A549 (cell line): ENCODE data around the gene FOCAD. TPM values are rescaled to one million over a fixed set of nuclear protein-coding genes. Genes with fewer than 3 reads are reported as not detected.

Experiments used
- ATAC-seq, 2 experiments: fragments of 200-7000 bp in 1 of 2; fragments of >200 bp in 1 of 2; cut with Nextera tagmentation in 1 of 2; cut with Tn5 transposase in 1 of 2; 3 replicates each; pipeline versions ENCODE4 v1.8.0 to v1.9.1; 2018 to 2020; ENCODE audit warnings: mild to moderate bottlenecking in 1 of 2, moderate library complexity in 1 of 2
- CTCF ChIA-PET: fragments of 300-600 bp; sonication (Branson Sonifier 250); formaldehyde crosslinking; extraction: SDS; loops from one replicate; lab custom pipeline; 2021; ENCODE audit warnings: antibody characterized with exemption, inconsistent platforms; lab: Yijun Ruan, JAX
- POLR2A ChIA-PET: fragments of 350-600 bp; formaldehyde crosslinking; extraction: SDS; loops from one replicate; lab custom pipeline; 2021; ENCODE audit warnings: antibody characterized with exemption, inconsistent platforms; lab: Yijun Ruan, JAX
- DNase-seq, 2 experiments: peaks; one replicate each; pipeline versions ENCODE4 v3.0.0 to v3.0.0-alpha.2; 2011 to 2016; ENCODE audit warnings: low read depth in 1 of 2, low spot score in 1 of 2
- FAIRE-seq: peaks from 2 replicates; lab custom pipeline; 2011; peaks lifted over from hg19 to GRCh38; lab: Jason Lieb, UNC
- H3K27ac ChIP-seq, 2 experiments: fragments of >200 bp; sonication (Bioruptor Twin); formaldehyde crosslinking; 3 replicates each; pipeline ENCODE4 v1.5.1; 2016 to 2017
- H3K4me1 ChIP-seq: fragments of >200 bp; sonication (Bioruptor Twin); formaldehyde crosslinking; 3 replicates; pipeline ENCODE4 v1.6.1; 2016
- H3K4me2 ChIP-seq: fragments of >200 bp; sonication (Bioruptor Twin); formaldehyde crosslinking; 3 replicates; pipeline ENCODE4 v1.6.1; 2016
- H3K4me3 ChIP-seq: fragments of >200 bp; sonication (Bioruptor Twin); formaldehyde crosslinking; 3 replicates; pipeline ENCODE4 v1.5.1; 2016
- H3K9me3 ChIP-seq: fragments of >200 bp; sonication (Bioruptor Twin); formaldehyde crosslinking; 3 replicates; pipeline ENCODE4 v1.6.1; 2016
- CBX2 ChIP-seq: fragments of 200-600 bp; sonication (generic); IDR thresholded peaks from 2 replicates; pipeline ENCODE4 v1.6.1; 2016; ENCODE audit warnings: low read depth, mild to moderate bottlenecking, borderline replicate concordance
- CBX8 ChIP-seq: fragments of 200-600 bp; sonication (generic); IDR thresholded peaks from 2 replicates; pipeline ENCODE4 v1.6.1; 2016
- CTCF ChIP-seq: fragments of >200 bp; sonication (Bioruptor Twin); formaldehyde crosslinking; IDR thresholded peaks from 3 replicates; pipeline ENCODE4 v1.5.1; 2016
- E2F6 ChIP-seq: IDR thresholded peaks from 2 replicates; pipeline ENCODE4 v1.6.1; 2012; ENCODE audit warnings: low read depth, borderline replicate concordance
- EHF ChIP-seq: fragments of 250-450 bp; sonication (Bioruptor Pico); IDR thresholded peaks from 2 replicates; pipeline ENCODE4 v1.5.0; 2020; ENCODE audit warnings: mild to moderate bottlenecking
- FOSB ChIP-seq: fragments of 250-450 bp; sonication (Bioruptor Pico); IDR thresholded peaks from 2 replicates; pipeline ENCODE4 v1.5.0; 2020; ENCODE audit warnings: mild to moderate bottlenecking, moderate library complexity
- FOSL2 ChIP-seq, 2 experiments: fragments of 450-650 bp in 1 of 2; fragments of >200 bp in 1 of 2; sonication (Bioruptor Twin) in 1 of 2; formaldehyde crosslinking; IDR thresholded peaks; 2 replicates each; pipeline versions ENCODE4 v1.5.0 to v1.6.1; 2016 to 2020; ENCODE audit warnings: mild to moderate bottlenecking in 1 of 2, moderate library complexity in 1 of 2
- HMGXB4 ChIP-seq: fragments of 250-450 bp; sonication (Bioruptor Pico); IDR thresholded peaks from 2 replicates; pipeline ENCODE4 v1.5.0; 2021; ENCODE audit warnings: mild to moderate bottlenecking, moderate library complexity, borderline replicate concordance
- HOXB5 ChIP-seq: fragments of 250-450 bp; sonication (Bioruptor Pico); IDR thresholded peaks from 2 replicates; pipeline ENCODE4 v1.5.0; 2020; ENCODE audit warnings: mild to moderate bottlenecking, moderate library complexity
- JUNB ChIP-seq: fragments of >200 bp; sonication (Bioruptor Twin); formaldehyde crosslinking; IDR thresholded peaks from 2 replicates; pipeline ENCODE4 v1.6.1; 2016
- MAFK ChIP-seq: fragments of 450-650 bp; IDR thresholded peaks from 2 replicates; pipeline ENCODE4 v1.6.1; 2014; ENCODE audit not compliant: partially characterized antibody
- MAX ChIP-seq: IDR thresholded peaks from 2 replicates; pipeline ENCODE4 v1.6.1; 2012
- NFE2L2 ChIP-seq: fragments of 150-350 bp; conservative IDR thresholded peaks from 2 replicates; pipeline ENCODE4 v1.6.1; 2014; ENCODE audit warnings: low read length
- NPAS2 ChIP-seq: fragments of 250-450 bp; sonication (Bioruptor Pico); IDR thresholded peaks from 2 replicates; pipeline ENCODE4 v1.8.0; 2022; ENCODE audit warnings: mild to moderate bottlenecking, moderate library complexity, borderline replicate concordance
- PHF8 ChIP-seq: fragments of 200-600 bp; sonication (generic); IDR thresholded peaks from 2 replicates; pipeline ENCODE4 v1.6.1; 2016; ENCODE audit warnings: low read depth, mild to moderate bottlenecking, antibody characterized with exemption, moderate library complexity, borderline replicate concordance
- RAD21 ChIP-seq, 2 experiments: fragments of >200 bp in 1 of 2; sonication (Bioruptor Twin) in 1 of 2; formaldehyde crosslinking in 1 of 2; IDR thresholded peaks in 1 of 2; conservative IDR thresholded peaks in 1 of 2; 2 replicates in 1 of 2; 3 replicates in 1 of 2; pipeline ENCODE4 v1.6.1; 2012 to 2018; ENCODE audit warnings: inconsistent platforms in 1 of 2
- REST ChIP-seq: fragments of 200-600 bp; sonication (generic); IDR thresholded peaks from 2 replicates; pipeline ENCODE4 v1.6.1; 2016; ENCODE audit warnings: antibody characterized with exemption, mild to moderate bottlenecking, moderate library complexity
- TFCP2L1 ChIP-seq: fragments of 250-450 bp; sonication (Bioruptor Pico); IDR thresholded peaks from 2 replicates; pipeline ENCODE4 v1.5.0; 2021; ENCODE audit warnings: mild to moderate bottlenecking
- USF2 ChIP-seq: fragments of 450-650 bp; IDR thresholded peaks from 2 replicates; pipeline ENCODE4 v1.6.1; 2014; ENCODE audit warnings: antibody characterized with exemption
- ZSCAN20 ChIP-seq: fragments of 250-450 bp; sonication (Bioruptor Pico); IDR thresholded peaks from 2 replicates; pipeline ENCODE4 v1.8.0; 2022; ENCODE audit warnings: mild to moderate bottlenecking, moderate library complexity
- WGBS: methylation state at CpG from one replicate; pipeline ENCODE4 v1.1.6; 2017; ENCODE audit errors: missing lambda C conversion rate; 5-methylcytosine and 5-hydroxymethylcytosine counted together
- polyA plus RNA-seq, 4 experiments: library from polyadenylated mRNA; depleted of rRNA in 3 of 4; stranded (reverse); fragments of >200 nt; fragmentation: RNase III in 1 of 4; extraction: RNeasy Plus Mini Kit Qiagen cat#74134 plus additional on column Dnase treatment in 1 of 4; gene quantifications; 2 replicates in 3 of 4; 3 replicates in 1 of 4; pipeline ENCODE4 v1.2.3, GENCODE V29; 2011 to 2017

Gene FOCAD
- polyA plus RNA-seq, 2 of the 4 experiments (the other 2 are of a cell fraction), result 22.0 to 53.8 TPM

GRCh38 chr9:21015995-21016394, 331.9 kb downstream of the FOCAD start:
- no peak overlapping the region for H3K4me3 ChIP-seq
- TF ChIP-seq RAD21 (conservative IDR thresholded peaks at IDR 0.05 in 1 of 2, IDR thresholded peaks at IDR 0.05 in 1 of 2), result no peak
- no peak for TF ChIP-seq EHF (CRISPR knock-in tag)
- TF ChIP-seq MAFK, result no peak
- no peak for TF ChIP-seq TFCP2L1 (CRISPR knock-in tag)
- no peak for TF ChIP-seq CTCF
- TF ChIP-seq NPAS2, result no peak
- TF ChIP-seq USF2, result no peak
- TF ChIP-seq REST, result no peak
- TF ChIP-seq CBX8, result no peak
- TF ChIP-seq ZSCAN20 (CRISPR knock-in tag), result no peak
- TF ChIP-seq CBX2, result no peak
- no peak for TF ChIP-seq FOSB (CRISPR knock-in tag)
- H3K4me2 ChIP-seq, result no peak overlapping the region
- H3K27ac ChIP-seq, result no peak overlapping the region
- no peak for ATAC-seq
- H3K9me3 ChIP-seq, result no peaks in the 10 kb centered on the region
- FAIRE-seq, result no peak
- no peak for DNase-seq
- H3K4me1 ChIP-seq, result peaks cover 8% of the 10 kb centered on the region; the same call in 2 of the 3 replicates
- ChIA-PET CTCF (no interaction called here), POLR2A (no interaction called here)

- CTCF ChIA-PET, result no interaction called here
- FAIRE-seq (no peak), ATAC-seq (peak; percentile 70 to 73; a peak in 5 of 6 replicates), DNase-seq (peak; percentile 7 to 35)
- Histone ChIP-seq H3K4me2 (peak overlapping the region; percentile 17; the same call in 1 of the 3 replicates), H3K4me3 (no peak overlapping the region), H3K27ac (no peak overlapping the region), H3K9me3 (no peaks in the 10 kb centered on the region), H3K4me1 (peaks cover 8% of the 10 kb centered on the region; the same call in 2 of the 3 replicates)
- TF ChIP-seq ZSCAN20 (CRISPR knock-in tag) (no peak), USF2 (peak; percentile 60), MAFK (peak; percentile 55), E2F6 (no peak), FOSL2 (IDR thresholded peaks at IDR 0.05) (peak; percentile 21; the same call in 1 of the 2 replicates), FOSL2 (CRISPR knock-in tag; IDR thresholded peaks at IDR 0.05) (0 out of 2 replicates have a peak, but pooled peaks have one; percentile 49), HMGXB4 (no peak), NFE2L2 (no peak), PHF8 (no peak), HOXB5 (CRISPR knock-in tag) (no peak), JUNB (0 out of 2 replicates have a peak, but pooled peaks have one; percentile 25), MAX (peak; percentile 25; the same call in 1 of the 2 replicates)
- POLR2A ChIA-PET, result no interaction called here
- WGBS, result 44% methylated on average over 2 of the region's 2 CpGs
Observed at GRCh38 chr9:21016701-21017491, 332.8 kb downstream of the FOCAD start.
